Keratinocyte (primary cell): ENCODE results near the gene SCRN1.

Experiments
- EZH2 ChIP-seq: IDR thresholded peaks from one replicate; pipeline ENCODE4 v1.6.1; 2012; ENCODE audit warnings: inconsistent platforms, mild to moderate bottlenecking, low read length, moderate library complexity
- TF ChIP-seq, protein P1 (sequence below), 3 experiments: IDR thresholded peaks in 1 of 3; conservative IDR thresholded peaks in 1 of 3; optimal IDR thresholded peaks in 1 of 3; 2 replicates in 2 of 3; 3 replicates in 1 of 3; pipeline versions ENCODE3 to v1.5.1; 2011; ENCODE audit warnings: low read length in 3 of 3, mild to moderate bottlenecking in 3 of 3, moderate library complexity in 2 of 3, control low read depth in 1 of 3, inconsistent platforms in 1 of 3; ENCODE audit not compliant: insufficient read depth in 2 of 3; ENCODE audit errors: extremely low read depth in 1 of 3

DNA sequence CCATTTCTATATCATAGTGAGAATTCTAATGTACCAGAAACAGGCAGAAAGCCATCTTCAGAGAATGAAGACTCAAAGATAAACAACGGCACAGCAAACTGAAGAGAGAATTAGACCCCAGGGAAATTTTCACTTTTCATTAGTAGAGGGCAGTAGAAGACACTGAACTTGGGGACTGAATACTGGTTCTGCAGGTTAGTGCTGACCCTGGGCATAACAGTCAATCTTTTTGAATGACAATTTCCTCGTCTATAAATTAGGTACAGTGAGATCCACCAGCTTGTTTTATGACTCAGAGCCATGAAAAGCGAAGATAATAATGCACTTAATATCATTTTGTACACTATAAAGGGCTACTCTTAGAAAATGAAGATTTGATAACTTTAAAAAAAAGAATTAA lies 23.2 kb upstream of the SCRN1 start:
- TF ChIP-seq, protein P1, sequence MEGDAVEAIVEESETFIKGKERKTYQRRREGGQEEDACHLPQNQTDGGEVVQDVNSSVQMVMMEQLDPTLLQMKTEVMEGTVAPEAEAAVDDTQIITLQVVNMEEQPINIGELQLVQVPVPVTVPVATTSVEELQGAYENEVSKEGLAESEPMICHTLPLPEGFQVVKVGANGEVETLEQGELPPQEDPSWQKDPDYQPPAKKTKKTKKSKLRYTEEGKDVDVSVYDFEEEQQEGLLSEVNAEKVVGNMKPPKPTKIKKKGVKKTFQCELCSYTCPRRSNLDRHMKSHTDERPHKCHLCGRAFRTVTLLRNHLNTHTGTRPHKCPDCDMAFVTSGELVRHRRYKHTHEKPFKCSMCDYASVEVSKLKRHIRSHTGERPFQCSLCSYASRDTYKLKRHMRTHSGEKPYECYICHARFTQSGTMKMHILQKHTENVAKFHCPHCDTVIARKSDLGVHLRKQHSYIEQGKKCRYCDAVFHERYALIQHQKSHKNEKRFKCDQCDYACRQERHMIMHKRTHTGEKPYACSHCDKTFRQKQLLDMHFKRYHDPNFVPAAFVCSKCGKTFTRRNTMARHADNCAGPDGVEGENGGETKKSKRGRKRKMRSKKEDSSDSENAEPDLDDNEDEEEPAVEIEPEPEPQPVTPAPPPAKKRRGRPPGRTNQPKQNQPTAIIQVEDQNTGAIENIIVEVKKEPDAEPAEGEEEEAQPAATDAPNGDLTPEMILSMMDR (optimal IDR thresholded peaks at IDR 0.05 in 1 of 3, IDR thresholded peaks at IDR 0.05 in 1 of 3, conservative IDR thresholded peaks at IDR 0.05 in 1 of 3; ENCODE audit: extremely low read depth in 1 of 3, insufficient read depth in 2 of 3, low read length in 3 of 3): no peak
- no peak for TF ChIP-seq EZH2
